ENCODE data around the gene VWA3A. TPM values are rescaled to one million over a fixed set of nuclear protein-coding genes. Genes with fewer than 3 reads are reported as not detected.
"Not testable (repeated sequence)": the region's sequence is repeated elsewhere in the genome, so short reads cannot be mapped to it uniquely, and the experiment has no call there.

Gene VWA3A
- total RNA-seq, 2 experiments from 2014 or later = not detected

DNA sequence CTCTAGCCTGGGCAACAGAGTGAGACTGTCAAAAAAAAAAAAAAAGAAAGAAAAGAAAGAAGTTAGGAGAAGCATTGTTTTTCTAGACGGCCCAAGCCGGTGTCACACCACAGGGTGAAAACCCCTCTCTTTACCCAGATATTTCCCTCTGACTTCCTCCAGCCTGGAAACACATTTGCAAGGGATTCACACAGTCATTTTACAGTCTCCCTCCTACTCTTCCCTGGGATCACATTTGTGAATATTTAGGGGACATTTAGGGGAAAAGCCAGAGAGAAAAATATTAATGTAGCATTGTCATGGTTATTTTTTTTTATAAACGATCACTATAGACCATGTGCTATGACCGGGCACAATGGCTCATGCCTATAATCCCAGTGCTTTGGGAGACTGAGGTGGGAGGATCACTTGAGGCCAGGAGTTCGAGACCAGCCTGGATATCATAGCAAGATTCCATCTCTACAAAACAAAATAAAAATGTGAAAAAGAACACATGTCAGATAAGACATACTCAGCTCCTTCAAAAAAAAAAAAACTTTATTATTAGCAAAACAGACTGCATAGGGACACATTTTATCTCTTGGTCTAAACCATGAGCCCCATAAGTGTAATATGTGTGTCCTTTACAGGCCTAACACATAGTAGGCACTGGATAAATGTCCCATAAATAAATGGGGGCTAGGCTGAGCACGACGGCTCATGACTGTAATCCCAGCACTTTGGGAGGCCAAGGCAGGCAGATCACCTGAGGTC, 59.1 kb downstream of the VWA3A start:
- no peaks in the 10 kb centered on the region for H3K79me2 ChIP-seq (ENCODE audit: insufficient read depth, low read depth, low read length)
- no peaks in the 10 kb centered on the region for H3K9me2 ChIP-seq (ENCODE audit: insufficient read depth, low read length)
- no peaks in the 10 kb centered on the region for H3K4me1 ChIP-seq (ENCODE audit: insufficient read depth, low read length, poor library complexity, severe bottlenecking)
- TF ChIP-seq, protein P1, sequence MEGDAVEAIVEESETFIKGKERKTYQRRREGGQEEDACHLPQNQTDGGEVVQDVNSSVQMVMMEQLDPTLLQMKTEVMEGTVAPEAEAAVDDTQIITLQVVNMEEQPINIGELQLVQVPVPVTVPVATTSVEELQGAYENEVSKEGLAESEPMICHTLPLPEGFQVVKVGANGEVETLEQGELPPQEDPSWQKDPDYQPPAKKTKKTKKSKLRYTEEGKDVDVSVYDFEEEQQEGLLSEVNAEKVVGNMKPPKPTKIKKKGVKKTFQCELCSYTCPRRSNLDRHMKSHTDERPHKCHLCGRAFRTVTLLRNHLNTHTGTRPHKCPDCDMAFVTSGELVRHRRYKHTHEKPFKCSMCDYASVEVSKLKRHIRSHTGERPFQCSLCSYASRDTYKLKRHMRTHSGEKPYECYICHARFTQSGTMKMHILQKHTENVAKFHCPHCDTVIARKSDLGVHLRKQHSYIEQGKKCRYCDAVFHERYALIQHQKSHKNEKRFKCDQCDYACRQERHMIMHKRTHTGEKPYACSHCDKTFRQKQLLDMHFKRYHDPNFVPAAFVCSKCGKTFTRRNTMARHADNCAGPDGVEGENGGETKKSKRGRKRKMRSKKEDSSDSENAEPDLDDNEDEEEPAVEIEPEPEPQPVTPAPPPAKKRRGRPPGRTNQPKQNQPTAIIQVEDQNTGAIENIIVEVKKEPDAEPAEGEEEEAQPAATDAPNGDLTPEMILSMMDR (conservative IDR thresholded peaks at IDR 0.05; ENCODE audit: low read length) = no peak
- no peak for TF ChIP-seq EZH2phosphoT487 (IDR thresholded peaks at IDR 0.05; ENCODE audit: borderline replicate concordance, low read depth, low read length)
- no peaks in the 10 kb centered on the region for H3K9me3 ChIP-seq (ENCODE audit: low read length)
- intact Hi-C loops (cut with micrococcal nuclease; ENCODE audit: unreplicated experiment) = no loop called here
- no peak overlapping the region for H3K27ac ChIP-seq (ENCODE audit: low read depth, low read length, poor library complexity, severe bottlenecking)
- no peak overlapping the region for H3K4me3 ChIP-seq (ENCODE audit: low read depth, low read length, poor library complexity, severe bottlenecking)
- no peak overlapping the region for H2AFZ ChIP-seq (ENCODE audit: low read length)
- DNase-seq (ENCODE audit: low spot score) = no peak
- H4K20me1 ChIP-seq (ENCODE audit: insufficient read depth, low read length) = no peaks in the 10 kb centered on the region
- no TSS peak for BruUV-seq (replicated peaks)
- POLR2A ChIA-PET = no interaction called here
- CTCF ChIA-PET (ENCODE audit: unreplicated experiment) = no interaction called here
- no peaks in the 10 kb centered on the region for H3K36me3 ChIP-seq (ENCODE audit: insufficient read depth, low read length)
- no peak overlapping the region for H3K4me2 ChIP-seq (ENCODE audit: low read length)

DNA sequence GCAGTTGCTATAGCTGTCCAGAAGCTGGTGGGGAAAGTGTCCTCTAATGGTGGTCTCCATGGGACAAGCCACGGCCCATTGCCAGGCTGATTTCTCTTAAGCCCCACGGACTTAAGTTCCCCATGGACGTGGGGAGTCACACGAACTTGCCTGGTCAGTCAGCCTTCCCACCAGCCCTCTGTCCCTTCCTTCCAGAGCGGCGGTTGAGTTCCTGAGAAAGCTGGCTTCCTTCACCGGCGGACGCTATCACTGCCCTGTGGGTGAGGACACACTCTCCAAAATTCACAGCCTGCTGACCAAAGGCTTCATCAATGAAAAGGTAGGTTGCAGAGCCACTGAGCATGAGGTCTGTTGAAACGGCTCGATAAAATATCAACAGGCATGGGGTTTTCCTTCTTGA, 60.0 kb downstream of the VWA3A start:
- H3K36me3 ChIP-seq (ENCODE audit: insufficient read depth, low read length) = no peaks in the 10 kb centered on the region
- no TSS peak for BruUV-seq (replicated peaks)
- ChIA-PET POLR2A (no interaction called here), CTCF (ENCODE audit: unreplicated experiment) (no interaction called here)
- H3K9me2 ChIP-seq (ENCODE audit: insufficient read depth, low read length) = no peaks in the 10 kb centered on the region
- no peak overlapping the region for H3K27ac ChIP-seq (ENCODE audit: low read depth, low read length, poor library complexity, severe bottlenecking)
- H2AFZ ChIP-seq (ENCODE audit: low read length) = no peak overlapping the region
- H3K9me3 ChIP-seq (ENCODE audit: low read length) = no peaks in the 10 kb centered on the region
- DNase-seq (ENCODE audit: low spot score) = no peak
- no peaks in the 10 kb centered on the region for H3K79me2 ChIP-seq (ENCODE audit: insufficient read depth, low read depth, low read length)
- H4K20me1 ChIP-seq (ENCODE audit: insufficient read depth, low read length) = no peaks in the 10 kb centered on the region
- no peaks in the 10 kb centered on the region for H3K4me1 ChIP-seq (ENCODE audit: insufficient read depth, low read length, poor library complexity, severe bottlenecking)
- no peak overlapping the region for H3K4me3 ChIP-seq (ENCODE audit: low read depth, low read length, poor library complexity, severe bottlenecking)
- intact Hi-C loops (cut with micrococcal nuclease; ENCODE audit: unreplicated experiment) = no loop called here
- no peak overlapping the region for H3K4me2 ChIP-seq (ENCODE audit: low read length)
- TF ChIP-seq, protein P1 (conservative IDR thresholded peaks at IDR 0.05; ENCODE audit: low read length) = no peak
- TF ChIP-seq EZH2phosphoT487 (IDR thresholded peaks at IDR 0.05; ENCODE audit: borderline replicate concordance, low read depth, low read length) = no peak

DNA sequence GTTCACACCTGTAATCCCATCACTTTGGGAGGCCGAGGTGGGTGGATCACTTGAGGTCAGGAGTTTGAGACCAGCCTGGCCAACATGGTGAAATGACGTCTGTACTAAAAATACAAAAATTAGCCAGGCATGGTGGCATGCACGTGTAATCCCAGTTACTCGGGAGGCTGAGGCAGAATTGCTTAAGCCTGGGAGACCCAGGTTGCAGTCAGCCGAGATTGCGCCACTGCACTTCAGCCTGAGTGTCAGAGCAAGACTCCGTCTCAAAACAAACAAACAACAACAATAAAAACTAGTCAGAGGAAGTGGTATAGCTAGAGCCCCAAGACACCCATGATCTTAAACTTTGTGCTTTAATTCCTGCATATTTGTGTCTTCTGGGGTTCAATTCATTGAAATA, 60.7 kb downstream of the VWA3A start:
- H3K4me3 ChIP-seq (ENCODE audit: low read depth, low read length, poor library complexity, severe bottlenecking); H3K4me1 ChIP-seq (ENCODE audit: insufficient read depth, low read length, poor library complexity, severe bottlenecking); H3K27ac ChIP-seq (ENCODE audit: low read depth, low read length, poor library complexity, severe bottlenecking); H3K9me2 ChIP-seq (ENCODE audit: insufficient read depth, low read length); H2AFZ ChIP-seq (ENCODE audit: low read length); BruUV-seq (replicated peaks); H3K9me3 ChIP-seq (ENCODE audit: low read length); CTCF ChIA-PET (ENCODE audit: unreplicated experiment); H4K20me1 ChIP-seq (ENCODE audit: insufficient read depth, low read length); intact Hi-C loops (cut with micrococcal nuclease; ENCODE audit: unreplicated experiment); DNase-seq (ENCODE audit: low spot score); H3K4me2 ChIP-seq (ENCODE audit: low read length); POLR2A ChIA-PET; H3K36me3 ChIP-seq (ENCODE audit: insufficient read depth, low read length); H3K79me2 ChIP-seq (ENCODE audit: insufficient read depth, low read depth, low read length): not testable (repeated sequence)
